Stimulated activated CD8-positive, alpha-beta memory T cell treated with anti-CD3 and anti-CD28 coated beads, Interleukin-15, amount 100 ng/mL, for 4 hours (primary cell): ENCODE results near the gene POTEB3.
"Not testable (repeated sequence)": the region's sequence is repeated elsewhere in the genome, so short reads cannot be mapped to it uniquely, and the experiment has no call there.

ENCODE experiments used
- DNase-seq, 2 donors: peaks; one replicate each; pipeline ENCODE4 v3.0.0-alpha.2; 2020; ENCODE audit warnings: low read depth in 2 of 2

The POTEB3 gene

DNA sequence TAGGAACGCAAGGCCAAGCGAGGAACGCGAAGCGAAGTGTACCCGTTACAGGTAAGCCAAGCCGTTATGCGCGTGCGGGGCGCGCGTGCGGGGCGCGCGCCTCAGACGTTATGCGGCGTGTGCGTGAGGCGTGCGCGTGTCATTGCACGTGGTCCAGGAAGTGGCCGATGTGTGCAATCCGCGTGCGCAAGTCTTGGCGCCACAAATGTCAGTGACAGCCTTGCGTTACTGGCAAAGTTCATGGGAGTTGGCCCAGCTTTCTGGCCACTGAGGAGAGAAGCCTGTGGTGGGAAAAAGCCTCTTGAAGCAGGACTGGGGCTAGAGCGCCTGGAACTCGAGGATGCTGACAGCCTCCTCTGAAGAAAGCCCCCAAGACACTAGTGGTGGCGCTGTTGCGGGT, at the start of gene POTEB3:
TSS of gene POTEB3 (minus strand) at position 101 of the 400 bp plus-strand sequence. CDS start 488 bp downstream, outside the sequence.
- not testable (repeated sequence) for DNase-seq

DNA sequence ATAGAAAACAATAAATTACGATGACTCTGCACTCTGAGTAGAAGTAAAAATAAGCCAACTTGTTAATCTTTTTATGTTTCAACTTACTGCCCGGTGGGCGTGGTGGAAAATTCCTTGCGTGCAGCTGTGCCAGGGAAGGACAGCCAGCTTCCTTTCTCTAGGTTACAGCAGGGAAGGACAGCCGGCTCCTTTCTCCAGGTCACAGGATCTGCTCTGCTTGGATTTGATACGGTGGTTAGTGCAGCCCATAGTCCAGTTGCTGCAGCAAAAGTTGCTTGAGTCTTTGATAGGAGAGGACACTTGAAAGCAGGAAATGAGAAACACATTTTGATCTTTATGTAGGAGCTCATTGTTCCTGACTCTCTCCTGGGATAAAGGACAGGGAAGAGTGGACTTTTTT, 13.4 kb upstream of the POTEB3 start:
- DNase-seq: not testable (repeated sequence)

DNA sequence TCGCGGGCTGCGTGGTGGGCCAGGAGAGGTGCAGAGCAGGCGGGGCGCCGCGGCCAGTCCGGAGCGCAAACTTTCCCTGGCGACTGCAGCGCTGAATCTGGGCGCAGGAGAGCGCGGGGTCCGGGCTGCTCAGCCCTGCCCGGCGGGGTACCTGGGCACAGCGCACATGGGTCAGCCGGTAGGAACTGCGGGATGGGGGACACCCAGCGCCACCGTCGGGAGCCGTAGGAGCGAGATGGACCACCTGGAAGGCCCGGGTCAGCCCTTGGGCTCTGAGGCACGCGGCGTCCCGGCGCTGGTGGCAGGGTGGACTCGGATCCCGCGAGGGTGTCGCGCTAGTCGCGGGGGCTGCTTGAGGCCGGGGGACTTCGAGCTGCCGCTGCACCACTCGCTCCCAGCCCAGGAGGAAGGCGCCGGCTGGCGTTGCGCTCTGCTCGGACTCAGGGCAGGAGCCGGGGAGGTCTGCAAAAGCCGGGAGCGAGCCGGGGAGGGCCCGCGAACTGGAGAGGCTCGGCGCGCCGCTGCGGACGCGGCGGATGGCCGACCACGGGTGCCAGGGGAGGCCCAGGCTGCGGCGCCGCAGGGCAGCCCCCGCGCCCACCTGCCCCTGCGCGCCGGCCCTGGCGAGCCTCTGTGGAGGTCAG, 11.7 kb upstream of the POTEB3 start:
- DNase-seq: not testable (repeated sequence)

DNA sequence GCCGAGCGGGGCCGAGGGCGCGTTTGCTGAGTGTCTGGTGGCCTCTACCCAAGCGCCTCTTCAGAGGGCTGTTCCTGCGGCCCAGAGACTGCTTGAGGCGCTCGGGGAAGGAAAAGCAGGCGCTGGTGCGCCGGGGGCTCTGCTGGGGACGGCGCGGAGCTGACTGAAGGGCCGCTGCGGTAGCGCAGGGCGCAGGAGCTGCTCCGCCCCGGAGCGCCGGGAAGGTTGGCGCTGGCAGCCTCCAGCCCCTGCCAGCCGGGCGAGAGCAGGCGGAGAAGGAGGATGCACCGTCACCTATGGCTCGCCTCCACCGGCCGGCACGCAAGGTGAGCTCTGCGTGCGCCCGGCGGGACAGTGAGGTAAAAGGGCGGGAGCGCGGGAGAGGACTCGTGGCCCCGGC, 11.2 kb upstream of the POTEB3 start:
- not testable (repeated sequence) for DNase-seq

DNA sequence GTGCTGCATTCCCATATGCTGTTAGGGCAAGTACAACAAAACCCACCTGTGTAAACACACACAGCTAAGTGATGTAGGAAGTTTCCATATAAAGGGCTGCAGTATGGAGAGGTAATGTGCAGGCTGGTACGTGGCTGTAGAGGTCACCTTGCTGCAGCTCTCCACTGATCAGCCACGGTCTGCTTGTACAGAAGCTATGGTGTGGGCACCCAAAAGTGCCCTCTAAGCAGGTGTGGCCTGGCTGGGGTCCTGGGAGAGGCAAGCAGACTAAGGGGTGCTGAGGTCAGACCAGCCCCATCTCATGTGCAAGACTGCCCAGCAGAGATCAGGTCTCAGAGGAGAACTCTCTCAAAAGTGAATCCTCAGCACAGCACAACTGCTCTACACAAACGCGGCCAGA, 32.9 kb downstream of the POTEB3 start:
- DNase-seq: not testable (repeated sequence)

DNA sequence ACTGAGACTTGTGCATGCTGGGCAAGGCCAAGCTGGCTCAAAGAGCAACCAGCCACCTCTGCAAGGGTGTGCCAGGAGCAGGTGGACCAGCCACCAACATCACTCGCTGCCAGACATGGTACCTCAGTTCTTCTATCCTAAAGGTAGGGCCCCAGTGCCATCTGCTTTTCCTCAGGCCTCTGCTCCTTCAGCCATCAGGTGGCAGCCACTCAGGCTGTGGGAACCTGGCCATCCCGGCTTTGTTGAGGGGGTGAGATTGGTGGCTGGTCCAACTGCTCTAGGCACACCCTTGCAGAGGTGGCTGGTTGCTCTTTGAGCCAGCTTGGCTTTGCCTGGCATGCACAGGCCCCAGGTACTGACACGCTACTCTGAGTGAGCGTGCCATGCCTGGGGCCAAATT, 38.8 kb downstream of the POTEB3 start:
- not testable (repeated sequence) for DNase-seq

DNA sequence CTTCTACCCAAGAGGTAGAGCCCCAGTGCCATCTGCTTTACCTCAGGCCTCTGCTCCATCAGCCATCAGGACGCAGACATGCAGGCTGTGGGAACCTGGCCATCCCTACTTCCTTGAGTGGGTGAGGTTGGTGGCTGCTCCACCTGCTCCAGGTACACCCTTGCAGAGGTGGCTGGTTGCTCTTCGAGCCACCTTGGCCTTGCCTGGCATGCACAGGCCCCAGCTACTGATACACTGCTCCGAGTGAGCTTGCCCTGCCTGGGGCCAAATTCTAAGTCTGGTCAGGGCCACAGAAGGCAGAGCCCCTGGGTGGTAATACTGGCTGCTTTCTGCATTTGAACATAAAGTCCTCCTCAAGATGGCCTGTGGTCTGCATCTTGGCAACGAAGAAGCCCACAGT, 41.2 kb downstream of the POTEB3 start:
- not testable (repeated sequence) for DNase-seq

DNA sequence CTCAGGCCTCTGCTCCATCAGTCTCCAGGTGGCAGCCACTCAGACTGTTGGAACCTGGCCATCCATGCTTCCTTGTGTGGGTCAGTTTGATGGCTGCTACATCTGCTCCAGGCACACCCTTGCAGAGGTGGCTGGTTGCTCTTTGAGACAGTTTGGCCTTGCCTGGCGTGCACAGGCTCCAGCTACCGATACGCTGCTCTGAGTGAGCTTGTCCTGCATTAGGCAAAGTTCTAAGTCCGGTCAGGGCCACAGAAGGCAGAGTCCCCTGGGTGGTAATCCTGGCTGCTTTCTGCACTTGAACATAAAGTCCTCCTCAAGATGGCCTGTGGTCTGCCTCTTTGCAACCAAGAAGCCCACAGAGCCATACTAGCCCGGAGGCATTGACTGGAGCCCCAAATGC, 41.8 kb downstream of the POTEB3 start:
- DNase-seq: not testable (repeated sequence)

DNA sequence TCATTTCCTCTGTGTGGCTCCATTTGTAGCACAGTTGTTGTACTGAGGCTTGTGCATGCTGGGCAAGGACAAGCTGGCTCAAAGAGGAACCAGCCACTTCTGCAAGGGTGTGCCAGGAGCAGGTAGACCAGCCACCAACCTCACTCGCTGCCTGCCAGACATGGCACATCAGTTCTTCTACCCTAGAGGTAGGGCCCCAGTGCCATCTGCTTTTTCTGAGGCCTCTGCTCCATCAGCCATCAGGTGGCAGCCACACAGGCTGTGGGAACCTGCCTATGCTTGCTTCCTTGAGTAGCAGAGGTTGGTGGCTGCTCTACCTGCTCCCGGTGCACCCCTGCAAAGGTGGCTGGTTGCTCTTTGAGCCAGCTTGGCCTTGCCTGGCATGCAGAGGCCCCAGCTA, 42.6 kb downstream of the POTEB3 start:
- DNase-seq: not testable (repeated sequence)

DNA sequence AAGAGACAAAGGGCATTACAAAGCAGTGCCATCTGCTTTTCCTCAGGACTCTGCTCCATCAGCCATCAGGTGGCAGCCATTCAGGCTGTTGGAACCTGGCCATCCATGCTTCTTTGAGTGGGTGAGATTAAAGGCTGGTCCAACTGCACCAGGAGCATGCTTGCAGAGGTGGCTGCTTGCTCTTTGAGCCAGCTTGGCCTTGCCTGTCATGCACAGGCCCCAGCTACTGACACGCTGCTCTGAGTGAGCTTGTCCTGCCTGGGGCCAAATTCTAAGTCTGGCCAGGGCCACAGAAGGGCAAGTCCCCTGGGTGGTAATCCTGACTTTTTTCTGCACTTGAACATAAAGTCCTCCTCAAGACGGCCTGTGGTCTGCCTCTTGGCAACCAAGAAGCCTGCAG, 43.1 kb downstream of the POTEB3 start:
- not testable (repeated sequence) for DNase-seq

DNA sequence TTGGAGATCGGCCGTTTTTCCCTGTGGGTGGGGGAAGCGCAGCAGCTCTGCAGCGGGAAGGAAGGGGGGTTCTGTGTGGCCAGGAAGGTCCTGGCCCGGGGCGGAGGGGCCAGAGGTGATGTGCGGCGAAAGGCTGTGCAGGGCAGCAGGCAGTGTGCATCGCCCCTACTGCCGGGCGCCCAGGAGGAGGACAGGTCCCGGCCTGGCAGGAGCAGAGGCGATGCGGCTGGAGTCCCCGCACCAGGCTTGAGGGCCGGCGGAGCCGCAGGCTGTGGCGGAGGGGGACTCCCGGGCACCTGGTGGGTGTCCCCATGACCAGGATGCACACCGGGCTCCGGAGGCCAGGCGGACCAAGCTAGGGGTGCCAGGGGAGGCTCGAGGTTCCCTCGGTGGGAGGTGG, 54.3 kb downstream of the POTEB3 start:
- not testable (repeated sequence) for DNase-seq

DNA sequence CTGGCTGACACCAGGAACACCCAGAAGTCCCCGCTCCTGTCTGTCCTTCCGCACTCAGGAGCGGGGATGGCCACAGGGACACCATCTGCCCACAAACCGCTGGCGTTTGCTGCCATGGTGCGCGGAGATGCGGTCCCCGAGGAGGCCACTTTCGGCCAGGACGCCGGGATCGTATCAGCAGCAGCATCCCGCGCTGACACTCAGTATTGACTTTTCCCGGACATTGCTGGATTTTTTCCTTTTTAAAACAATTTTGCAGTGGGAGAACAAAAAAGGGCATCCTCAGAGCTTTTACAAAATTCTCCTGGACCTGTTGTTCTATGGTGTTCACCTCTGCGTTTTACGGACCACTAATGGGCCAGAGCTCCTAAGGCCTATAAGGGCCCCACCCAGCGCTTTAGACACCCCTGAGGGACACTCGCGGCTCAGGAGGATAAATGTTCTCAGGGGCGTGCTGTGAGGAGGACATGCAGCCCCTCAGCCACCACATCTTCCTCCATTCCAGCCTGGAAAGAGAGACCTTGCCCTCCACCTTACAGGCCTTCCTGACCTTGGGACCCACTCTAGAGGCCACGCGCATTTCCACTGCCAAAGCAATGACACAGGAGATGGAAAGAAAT, 56.3 kb downstream of the POTEB3 start:
- DNase-seq: not testable (repeated sequence)

DNA sequence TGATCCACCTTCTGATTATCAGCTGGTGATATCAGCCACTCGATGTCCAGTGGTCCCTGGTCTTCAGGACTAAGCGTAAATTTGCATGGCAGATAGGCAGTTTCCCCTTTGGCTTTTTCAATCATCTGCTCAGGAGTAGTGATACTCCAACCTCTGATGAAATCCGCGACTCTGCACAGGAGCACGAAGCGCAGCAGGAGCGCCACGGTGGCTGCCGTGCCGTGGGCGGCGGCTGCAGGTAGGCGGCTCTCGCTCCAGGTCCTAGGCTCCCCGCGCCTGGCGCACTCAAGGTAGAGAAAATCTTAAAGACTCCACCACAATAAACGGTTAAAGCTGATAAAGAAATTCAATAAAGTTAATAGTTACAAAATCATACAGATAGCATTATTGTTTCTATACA, 66.6 kb downstream of the POTEB3 start:
- DNase-seq: not testable (repeated sequence)

DNA sequence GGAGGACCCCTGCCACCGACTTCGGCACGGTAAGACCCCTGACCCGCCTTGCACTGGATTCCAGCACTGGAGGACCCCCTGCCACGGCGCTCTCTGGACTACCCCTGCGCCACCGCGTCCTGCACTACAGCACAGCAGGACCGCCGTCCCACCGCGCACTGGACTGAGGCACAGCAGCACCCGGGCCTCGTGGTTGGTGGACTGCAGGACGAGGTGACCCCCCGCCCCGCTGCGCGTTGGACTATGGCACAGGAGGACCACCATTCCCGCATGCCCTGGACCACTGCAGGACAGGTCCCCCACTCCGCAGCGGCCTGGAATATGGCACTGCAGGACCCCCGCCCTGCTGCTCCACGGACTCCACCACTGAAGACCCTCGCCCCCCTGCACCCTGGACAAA, 71.1 kb downstream of the POTEB3 start:
- not testable (repeated sequence) for DNase-seq

DNA sequence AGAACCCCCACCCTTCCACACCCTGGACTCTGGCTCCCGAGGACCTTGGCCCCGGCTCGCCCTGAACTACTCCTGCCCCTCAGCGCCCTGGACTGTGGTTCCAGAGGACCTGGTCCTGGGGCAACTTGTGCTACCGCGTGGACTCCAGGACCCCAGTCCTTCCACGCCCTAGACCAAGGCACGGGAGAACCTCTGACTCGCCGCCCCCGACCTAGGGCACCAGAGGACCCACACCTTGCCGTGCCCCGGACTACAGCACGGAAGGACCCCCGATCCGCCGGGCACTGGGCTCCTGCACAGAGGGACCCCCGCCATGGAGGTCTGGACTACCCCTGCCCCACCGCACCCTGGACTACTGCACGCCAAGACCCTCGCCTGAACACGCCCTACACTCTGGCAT, 71.7 kb downstream of the POTEB3 start:
- DNase-seq: not testable (repeated sequence)
